Stimulated activated CD4-positive, alpha-beta T cell treated with anti-CD3 and anti-CD28 coated beads, Interleukin-12 subunit alpha, Interleukin-12 subunit beta, amount 100 ng/mL, for 48 hours (primary cell): ENCODE results near the gene PDPK1.

ENCODE experiments used
- DNase-seq, 3 donors: peaks; one replicate each; pipeline ENCODE4 v3.0.0-alpha.2; 2020; ENCODE audit warnings: low read depth in 2 of 3, low spot score in 1 of 3

Gene PDPK1

GRCh38 chr16:2507052-2507659, 30.7 kb upstream of the PDPK1 start:
- no peak for DNase-seq

- no peak for DNase-seq
Observed at GRCh38 chr16:2507665-2508064, 30.2 kb upstream of the PDPK1 start.

- DNase-seq: no peak
Observed at GRCh38 chr16:2508722-2509400, 29.0 kb upstream of the PDPK1 start.

GRCh38 chr16:2511128-2511800, 26.6 kb upstream of the PDPK1 start:
- DNase-seq: no peak

- no peak for DNase-seq
Observed at GRCh38 chr16:2511996-2512734, 25.7 kb upstream of the PDPK1 start.

- no peak for DNase-seq
Observed at GRCh38 chr16:2512735-2513404, 25.0 kb upstream of the PDPK1 start.

GRCh38 chr16:2513405-2514332, 24.2 kb upstream of the PDPK1 start, which contains the start of gene ATP6V0C:
Gene ATP6V0C (plus strand): TSS chr16:2513952. CDS start chr16:2514104, 152 bp downstream.
- DNase-seq: peak; percentile 78 to 84 (median 80)

- DNase-seq: no peak
Observed at GRCh38 chr16:2514333-2515179, 23.3 kb upstream of the PDPK1 start.

- DNase-seq: no peak
Observed at GRCh38 chr16:2515180-2515851, 22.5 kb upstream of the PDPK1 start.

GRCh38 chr16:2516391-2517240, 21.2 kb upstream of the PDPK1 start:
- DNase-seq: no peak

GRCh38 chr16:2517954-2518605, 19.7 kb upstream of the PDPK1 start:
- DNase-seq: no peak

GRCh38 chr16:2518823-2519710, 18.8 kb upstream of the PDPK1 start:
- DNase-seq: no peak

GRCh38 chr16:2519711-2520080, 18.1 kb upstream of the PDPK1 start:
- DNase-seq: no peak

GRCh38 chr16:2520097-2520783, 17.6 kb upstream of the PDPK1 start, which contains the start of gene AMDHD2:
Gene AMDHD2 (plus strand): TSS chr16:2520371. CDS start chr16:2520459, 88 bp downstream.
- DNase-seq: peak; percentile 82 to 88 (median 82)

- DNase-seq: no peak
Observed at GRCh38 chr16:2520784-2521531, 16.9 kb upstream of the PDPK1 start.
